LNCaP clone FGC (cell line): ENCODE data around the gene LRRFIP1.

ENCODE experiments used
- DNase-seq: peaks from one replicate; pipeline ENCODE4 v3.0.0-alpha.2; 2011; ENCODE audit warnings: low read depth
- H3K4me3 ChIP-seq: 2 replicates; pipeline ENCODE4 v1.5.1; 2011; ENCODE audit warnings: mild to moderate bottlenecking, low read depth, low read length, control low read depth
- TF ChIP-seq, protein P1 (sequence below): IDR thresholded peaks from 2 replicates; pipeline ENCODE4 v1.5.1; 2012; ENCODE audit warnings: mild to moderate bottlenecking; ENCODE audit not compliant: control insufficient read depth, insufficient read depth; ENCODE audit errors: extremely low read depth

LRRFIP1 gene

DNA sequence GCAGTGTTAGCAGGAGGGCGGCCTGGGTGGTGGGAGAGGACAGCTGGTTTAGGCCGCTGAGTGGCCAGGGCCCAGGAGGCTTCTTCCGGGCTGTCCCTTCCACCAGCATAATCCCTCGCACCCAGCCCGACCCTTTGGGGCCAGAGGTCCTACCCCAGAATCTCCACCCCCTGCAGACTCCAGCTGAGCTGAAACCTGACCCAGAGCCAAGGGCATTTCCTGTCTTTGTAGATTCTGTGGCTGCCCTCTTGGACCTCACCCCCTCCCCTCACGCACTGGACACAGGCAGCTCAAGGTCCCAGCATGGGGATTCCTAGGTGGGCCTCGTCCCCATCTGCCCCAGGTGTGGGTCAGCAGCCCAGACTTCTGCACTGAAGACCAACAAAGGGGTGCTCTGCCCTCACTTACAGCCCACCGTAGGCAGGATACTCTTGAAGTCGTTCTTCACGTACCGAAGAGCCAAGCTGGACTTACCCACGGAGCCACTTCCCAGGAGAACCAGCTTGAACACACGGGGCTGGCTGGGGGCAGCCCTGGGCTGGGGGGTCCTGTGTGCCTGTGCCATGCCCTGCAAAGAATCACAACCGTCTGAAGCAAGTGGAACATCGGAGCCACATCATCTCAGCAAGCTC lies 41.7 kb upstream of the LRRFIP1 start:
- TF ChIP-seq, protein P1, sequence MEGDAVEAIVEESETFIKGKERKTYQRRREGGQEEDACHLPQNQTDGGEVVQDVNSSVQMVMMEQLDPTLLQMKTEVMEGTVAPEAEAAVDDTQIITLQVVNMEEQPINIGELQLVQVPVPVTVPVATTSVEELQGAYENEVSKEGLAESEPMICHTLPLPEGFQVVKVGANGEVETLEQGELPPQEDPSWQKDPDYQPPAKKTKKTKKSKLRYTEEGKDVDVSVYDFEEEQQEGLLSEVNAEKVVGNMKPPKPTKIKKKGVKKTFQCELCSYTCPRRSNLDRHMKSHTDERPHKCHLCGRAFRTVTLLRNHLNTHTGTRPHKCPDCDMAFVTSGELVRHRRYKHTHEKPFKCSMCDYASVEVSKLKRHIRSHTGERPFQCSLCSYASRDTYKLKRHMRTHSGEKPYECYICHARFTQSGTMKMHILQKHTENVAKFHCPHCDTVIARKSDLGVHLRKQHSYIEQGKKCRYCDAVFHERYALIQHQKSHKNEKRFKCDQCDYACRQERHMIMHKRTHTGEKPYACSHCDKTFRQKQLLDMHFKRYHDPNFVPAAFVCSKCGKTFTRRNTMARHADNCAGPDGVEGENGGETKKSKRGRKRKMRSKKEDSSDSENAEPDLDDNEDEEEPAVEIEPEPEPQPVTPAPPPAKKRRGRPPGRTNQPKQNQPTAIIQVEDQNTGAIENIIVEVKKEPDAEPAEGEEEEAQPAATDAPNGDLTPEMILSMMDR, result no peak
- DNase-seq, result no peak
- no peak overlapping the region for H3K4me3 ChIP-seq

DNA sequence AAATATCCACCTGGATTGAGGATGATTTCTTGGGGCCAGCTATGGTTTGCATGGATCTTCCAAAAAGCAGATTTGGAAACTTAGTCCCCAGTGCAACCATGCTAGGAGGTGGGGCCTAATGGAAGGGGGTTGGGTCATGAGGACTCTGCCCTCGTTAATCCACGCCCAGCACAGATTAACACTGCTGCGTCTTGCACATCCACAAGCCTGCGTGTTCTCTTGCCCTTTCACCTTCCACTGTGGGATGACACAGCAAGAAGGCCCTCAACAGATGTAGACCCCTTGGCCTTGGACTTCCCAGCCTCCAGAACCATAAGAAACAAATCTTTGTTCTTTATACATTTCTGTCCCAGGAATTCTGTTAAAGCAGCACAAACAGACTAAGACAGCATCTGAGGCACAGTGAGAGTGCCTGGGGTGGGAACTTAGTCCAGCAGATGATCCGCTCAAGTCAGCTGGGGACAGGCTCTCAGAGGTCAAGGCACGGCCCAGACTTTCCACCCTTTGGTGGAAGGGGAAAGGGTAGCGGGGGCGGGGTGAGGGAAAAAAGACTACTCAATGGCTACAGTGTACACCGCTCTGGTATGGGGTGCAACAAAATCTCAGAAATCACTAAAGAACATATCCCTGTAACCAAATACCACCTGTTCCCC lies 39.2 kb upstream of the LRRFIP1 start:
- no peak for DNase-seq
- no peak overlapping the region for H3K4me3 ChIP-seq
- TF ChIP-seq, protein P1, result no peak

DNA sequence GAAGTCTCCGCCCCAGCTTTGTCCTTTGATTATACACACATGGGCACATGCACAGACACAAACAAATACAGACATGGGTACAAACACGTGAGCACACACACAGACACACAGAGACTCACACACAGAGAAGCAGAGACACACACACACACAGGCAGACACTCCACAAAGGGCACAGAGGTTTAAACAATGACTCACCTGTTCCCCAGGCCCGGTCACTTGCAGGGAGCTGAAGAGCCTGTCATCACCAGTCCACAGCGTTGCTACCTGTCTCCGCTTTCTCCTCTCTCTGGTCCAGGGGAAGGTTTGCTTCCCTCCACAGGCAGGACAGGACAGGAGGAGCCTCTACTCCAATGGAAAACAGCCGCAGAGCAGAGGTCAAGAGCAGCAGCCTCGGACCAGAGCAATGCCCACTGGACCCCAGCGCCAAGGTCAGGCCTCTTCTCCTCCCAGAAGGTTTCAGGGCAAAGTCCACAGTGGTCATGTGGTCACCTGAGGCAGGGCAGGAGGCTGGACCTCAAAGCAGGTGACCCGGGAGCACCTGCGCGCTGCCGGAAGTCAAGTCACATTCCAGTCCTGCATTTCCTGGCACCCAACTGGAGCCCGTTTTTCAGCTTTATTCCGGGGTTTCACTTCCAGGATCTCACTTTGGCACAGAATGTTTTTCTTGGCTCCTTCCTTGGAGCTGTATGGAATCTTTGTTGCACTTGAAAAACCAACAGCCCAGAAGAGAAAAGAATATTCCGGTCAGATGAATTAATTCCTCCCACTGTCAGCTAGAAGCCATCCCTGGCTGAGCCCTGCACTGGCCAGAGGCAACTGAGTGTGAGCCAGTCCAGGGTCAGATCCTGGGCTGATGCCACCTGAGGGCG lies 36.9 kb upstream of the LRRFIP1 start, which contains the start of gene RAB17:
Gene RAB17 (minus strand): TSS at position 463 of the 869 bp plus-strand sequence. CDS start 4,580 bp downstream, outside the sequence.
- TF ChIP-seq, protein P1, result no peak
- peak within 1 kb of the TSS; percentile 72 for H3K4me3 ChIP-seq
- DNase-seq, result peak; percentile 73

DNA sequence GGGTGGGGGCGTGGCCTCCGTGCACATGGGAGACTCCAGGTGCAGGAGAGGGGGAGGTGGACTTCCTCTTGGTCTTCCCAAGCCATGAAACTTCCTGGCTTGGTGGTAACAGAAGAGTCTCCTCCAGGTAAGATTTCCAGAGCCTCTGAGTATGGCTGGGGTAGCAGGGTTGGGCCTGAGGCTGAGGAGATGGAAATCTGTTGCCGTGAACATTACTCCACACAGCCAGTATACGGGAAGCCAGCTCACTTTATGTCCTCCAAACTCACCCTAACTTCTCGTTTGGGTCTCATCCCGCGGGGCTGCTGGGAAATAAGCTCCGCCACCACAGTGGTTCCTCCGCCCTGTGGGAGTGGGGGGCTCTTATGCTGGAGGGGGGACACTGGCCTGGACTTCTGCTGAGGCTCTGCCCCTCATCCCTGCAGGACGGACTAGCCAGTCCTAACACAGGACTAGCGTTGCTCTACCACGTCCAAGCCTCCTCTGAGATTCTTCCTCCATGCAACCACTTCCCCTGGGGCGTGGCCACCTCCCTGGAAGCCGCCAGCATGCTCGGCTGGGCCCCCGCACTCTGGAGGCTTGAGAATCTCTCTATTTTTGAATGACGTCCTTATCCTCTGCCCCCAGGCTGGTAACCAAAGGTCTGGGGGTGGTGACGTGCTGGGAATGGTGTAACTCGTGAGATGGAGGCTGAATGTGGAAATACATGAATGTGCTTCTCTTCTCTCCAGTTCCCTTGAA lies 36.1 kb upstream of the LRRFIP1 start:
- DNase-seq, result peak; percentile 71
- peak overlapping the region; percentile 72 for H3K4me3 ChIP-seq
- TF ChIP-seq, protein P1, result no peak

DNA sequence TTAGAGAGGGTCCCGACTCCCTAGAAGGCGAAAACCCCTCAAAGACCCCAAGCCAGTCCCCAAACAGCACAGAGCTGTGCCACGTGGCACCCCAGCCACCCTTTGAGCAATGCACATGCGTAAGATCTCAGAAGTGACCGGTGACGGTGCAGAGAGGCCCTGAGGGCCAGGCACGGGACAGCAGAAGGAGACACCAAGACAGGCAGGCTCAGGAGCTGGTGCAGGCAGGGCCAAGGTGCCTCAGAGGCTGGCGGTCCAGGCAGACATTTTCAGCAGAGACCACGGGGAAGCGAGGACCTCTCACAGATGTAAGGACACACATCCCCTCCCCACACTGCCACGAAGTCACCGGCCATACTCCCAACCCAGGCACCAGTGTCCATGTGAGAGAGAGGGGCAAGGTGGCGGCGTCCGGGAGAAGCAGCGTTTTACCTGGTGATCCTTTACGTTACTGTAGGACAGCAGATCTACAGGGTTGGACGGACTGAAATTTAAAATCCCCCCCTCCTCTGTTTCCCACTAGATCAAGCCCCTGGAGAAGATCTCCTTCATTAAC lies 34.9 kb upstream of the LRRFIP1 start:
- TF ChIP-seq, protein P1, result no peak
- no peak for DNase-seq
- H3K4me3 ChIP-seq, result peak overlapping the region; percentile 72

DNA sequence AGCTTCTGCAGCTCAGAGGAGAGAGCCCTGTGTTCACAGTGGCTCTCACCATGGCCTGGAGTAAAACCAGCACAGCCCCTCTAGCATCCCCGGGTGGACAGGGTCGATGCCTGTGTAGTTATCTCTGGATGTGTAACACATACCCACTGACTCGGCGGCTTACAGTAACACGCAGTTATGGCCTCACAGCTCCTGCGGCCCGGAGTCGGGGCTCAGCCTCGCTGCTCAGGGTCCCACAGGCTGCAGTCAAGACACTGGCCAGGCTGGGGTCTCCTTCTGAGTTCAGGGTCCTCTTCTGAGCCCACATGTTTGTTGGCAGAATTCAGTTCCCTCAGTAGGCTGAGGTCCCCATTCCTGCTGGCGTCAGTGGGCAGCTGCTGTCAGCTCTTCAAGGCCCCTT lies 34.4 kb upstream of the LRRFIP1 start:
- H3K4me3 ChIP-seq, result no peak overlapping the region
- no peak for DNase-seq
- TF ChIP-seq, protein P1, result no peak
